Testis (tissue), 2 donors: ENCODE measurements around the gene ANKRD53.

Source experiments
- POLR2A ChIP-seq: fragments of 450-650 bp; IDR thresholded peaks from one replicate; pipeline ENCODE4 v1.6.1; 2017; ENCODE audit warnings: antibody characterized with exemption, mild to moderate bottlenecking, moderate library complexity
- TF ChIP-seq, protein P1 (sequence below), 3 experiments: fragments of 450-650 bp in 2 of 3; fragments of 200-600 bp in 1 of 3; sonication (generic) in 1 of 3; IDR thresholded peaks; one replicate each; pipeline ENCODE4 v1.5.1; 2016 to 2019; ENCODE audit warnings: antibody characterized with exemption in 3 of 3, mild to moderate bottlenecking in 2 of 3, moderate library complexity in 1 of 3

- TF ChIP-seq, protein P1, sequence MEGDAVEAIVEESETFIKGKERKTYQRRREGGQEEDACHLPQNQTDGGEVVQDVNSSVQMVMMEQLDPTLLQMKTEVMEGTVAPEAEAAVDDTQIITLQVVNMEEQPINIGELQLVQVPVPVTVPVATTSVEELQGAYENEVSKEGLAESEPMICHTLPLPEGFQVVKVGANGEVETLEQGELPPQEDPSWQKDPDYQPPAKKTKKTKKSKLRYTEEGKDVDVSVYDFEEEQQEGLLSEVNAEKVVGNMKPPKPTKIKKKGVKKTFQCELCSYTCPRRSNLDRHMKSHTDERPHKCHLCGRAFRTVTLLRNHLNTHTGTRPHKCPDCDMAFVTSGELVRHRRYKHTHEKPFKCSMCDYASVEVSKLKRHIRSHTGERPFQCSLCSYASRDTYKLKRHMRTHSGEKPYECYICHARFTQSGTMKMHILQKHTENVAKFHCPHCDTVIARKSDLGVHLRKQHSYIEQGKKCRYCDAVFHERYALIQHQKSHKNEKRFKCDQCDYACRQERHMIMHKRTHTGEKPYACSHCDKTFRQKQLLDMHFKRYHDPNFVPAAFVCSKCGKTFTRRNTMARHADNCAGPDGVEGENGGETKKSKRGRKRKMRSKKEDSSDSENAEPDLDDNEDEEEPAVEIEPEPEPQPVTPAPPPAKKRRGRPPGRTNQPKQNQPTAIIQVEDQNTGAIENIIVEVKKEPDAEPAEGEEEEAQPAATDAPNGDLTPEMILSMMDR (IDR thresholded peaks at IDR 0.05): no peak
- no peak for TF ChIP-seq POLR2A
Observed at GRCh38 chr2:70979180-70979488, 704 bp downstream of the ANKRD53 start.
